LHCN-M2 (cell line): ENCODE measurements around the gene VPS4A. TPM values are rescaled to one million over a fixed set of nuclear protein-coding genes. Genes with fewer than 3 reads are reported as not detected.

ENCODE experiments used
- DNase-seq: peaks from one replicate; pipeline ENCODE4 v3.0.0-alpha.2; 2012; ENCODE audit warnings: low read depth
- total RNA-seq: library from RNA; depleted of rRNA; stranded (reverse); fragments of >200 nt; gene quantifications from 2 replicates; pipeline ENCODE4 v1.2.3, GENCODE V29; 2014

VPS4A gene
- total RNA-seq, 1 experiment from 2014 or later: 43.6 TPM

- DNase-seq: no peak
These were observed 4.1 kb upstream of the VPS4A start for GRCh38 chr16:69307091-69307490.

GRCh38 chr16:69307856-69308255, 3.3 kb upstream of the VPS4A start:
- DNase-seq: no peak

GRCh38 chr16:69309316-69309715, 1.8 kb upstream of the VPS4A start:
- no peak for DNase-seq

GRCh38 chr16:69311533-69312387, 610 bp downstream of the VPS4A start:
- peak; percentile 23 for DNase-seq

- DNase-seq: no peak
These were observed 2.3 kb downstream of the VPS4A start for GRCh38 chr16:69313469-69313868.

- DNase-seq: no peak
These were observed 3.4 kb downstream of the VPS4A start for GRCh38 chr16:69314534-69314933.

- DNase-seq: no peak
These were observed 4.5 kb downstream of the VPS4A start for GRCh38 chr16:69315486-69316311.

- no peak for DNase-seq
These were observed 5.5 kb downstream of the VPS4A start for GRCh38 chr16:69316595-69317034.

- no peak for DNase-seq
These were observed 7.2 kb downstream of the VPS4A start for GRCh38 chr16:69318177-69318910.

GRCh38 chr16:69318911-69319289, 7.8 kb downstream of the VPS4A start:
- DNase-seq: no peak

- no peak for DNase-seq
These were observed 8.2 kb downstream of the VPS4A start for GRCh38 chr16:69319381-69319780.

- DNase-seq: no peak
These were observed 8.9 kb downstream of the VPS4A start for GRCh38 chr16:69319826-69320739.

GRCh38 chr16:69320740-69321073, 9.6 kb downstream of the VPS4A start:
- DNase-seq: no peak

GRCh38 chr16:69321080-69321479, 9.9 kb downstream of the VPS4A start:
- DNase-seq: no peak

GRCh38 chr16:69322343-69322742, 11.2 kb downstream of the VPS4A start:
- DNase-seq: no peak

GRCh38 chr16:69323415-69323814, 12.3 kb downstream of the VPS4A start:
- DNase-seq: no peak

GRCh38 chr16:69324013-69324531, 12.9 kb downstream of the VPS4A start:
- no peak for DNase-seq

GRCh38 chr16:69324585-69325253, 13.6 kb downstream of the VPS4A start:
- no peak for DNase-seq

GRCh38 chr16:69325784-69326171, 14.6 kb downstream of the VPS4A start:
- DNase-seq: no peak

GRCh38 chr16:69326172-69326873, 15.2 kb downstream of the VPS4A start:
- DNase-seq: peak; percentile 10
